ENCODE data around the gene HHATL.

GRCh38 chr3:42719002-42719401 lies 16.4 kb upstream of the HHATL start:
- TF ChIP-seq CTCF (IDR thresholded peaks at IDR 0.05; ENCODE audit: insufficient read depth, low read depth, low read length), result no peak
- TF ChIP-seq EZH2 (IDR thresholded peaks at IDR 0.05; ENCODE audit: insufficient read depth, low read length), result no peak
